Endothelial cell (in vitro differentiated cells): ENCODE measurements around the gene GSTA4. TPM values are rescaled to one million over a fixed set of nuclear protein-coding genes. Genes with fewer than 3 reads are reported as not detected.

Experiments
- DNase-seq: peaks from one replicate; pipeline ENCODE4 v3.0.0; 2021; ENCODE audit warnings: low spot score
- H3K27ac Mint-ChIP-seq: one replicate; pipeline ENCODE4 v1.8.0; 2021; ENCODE audit warnings: mixed read lengths, inconsistent platforms; ENCODE audit not compliant: unreplicated experiment
- H3K27me3 Mint-ChIP-seq: one replicate; pipeline ENCODE4 v1.8.0; 2021; ENCODE audit warnings: mild to moderate bottlenecking, moderate library complexity, mixed read lengths, inconsistent platforms; ENCODE audit not compliant: unreplicated experiment
- H3K36me3 Mint-ChIP-seq: one replicate; pipeline ENCODE4 v1.8.0; 2021; ENCODE audit warnings: mild to moderate bottlenecking, low read depth, mixed read lengths, inconsistent platforms; ENCODE audit not compliant: unreplicated experiment
- H3K4me1 Mint-ChIP-seq: one replicate; pipeline ENCODE4 v1.8.0; 2021; ENCODE audit warnings: mild to moderate bottlenecking, mixed read lengths, inconsistent platforms; ENCODE audit not compliant: unreplicated experiment
- H3K4me3 Mint-ChIP-seq: one replicate; pipeline ENCODE4 v1.8.0; 2021; ENCODE audit warnings: mild to moderate bottlenecking, mixed read lengths, inconsistent platforms; ENCODE audit not compliant: unreplicated experiment
- H3K9me3 Mint-ChIP-seq: one replicate; pipeline ENCODE4 v1.8.0; 2021; ENCODE audit warnings: mixed read lengths, inconsistent platforms; ENCODE audit not compliant: unreplicated experiment
- CTCF ChIP-seq: fragments of 200-600 bp; sonication (generic); IDR thresholded peaks from one replicate; pipeline ENCODE4 v1.5.0; 2021; ENCODE audit warnings: antibody characterized with exemption; ENCODE audit not compliant: unreplicated experiment
- total RNA-seq: library from RNA; stranded (reverse); fragmentation: NEBNext Ultra II Directional; extraction: Animal tissue kit (Norgen Biotek cat#: 25700); gene quantifications from one replicate; pipeline ENCODE4 v1.2.1, GENCODE V29; 2021; ENCODE audit not compliant: unreplicated experiment

Gene GSTA4
- total RNA-seq, 1 donor from 2014 or later: 16.2 TPM

GRCh38 chr6:52992980-52993920 is 1.8 kb downstream of the GSTA4 start:
- TF ChIP-seq CTCF: no peak
- Mint-ChIP-seq H3K36me3 (peaks cover 9% of the 10 kb centered on the region), H3K4me3 (peak overlapping the region; percentile 96), H3K9me3 (no peaks in the 10 kb centered on the region), H3K27me3 (peaks cover 15% of the 10 kb centered on the region), H3K4me1 (peaks cover 18% of the 10 kb centered on the region), H3K27ac (peak overlapping the region; percentile 10)
- DNase-seq: no peak

- peaks cover 12% of the 10 kb centered on the region for H3K4me1 Mint-ChIP-seq
- no peak for TF ChIP-seq CTCF
- H3K36me3 Mint-ChIP-seq: peaks cover 5% of the 10 kb centered on the region
- H3K27ac Mint-ChIP-seq: no peak overlapping the region
- H3K27me3 Mint-ChIP-seq: peaks cover 10% of the 10 kb centered on the region
- no peak for DNase-seq
- no peaks in the 10 kb centered on the region for H3K9me3 Mint-ChIP-seq
- H3K4me3 Mint-ChIP-seq: no peak overlapping the region
Measured at GRCh38 chr6:52990342-52990741, 4.7 kb downstream of the GSTA4 start.

- DNase-seq: no peak
- H3K4me1 Mint-ChIP-seq: peaks cover 14% of the 10 kb centered on the region
- no peaks in the 10 kb centered on the region for H3K9me3 Mint-ChIP-seq
- no peak overlapping the region for H3K4me3 Mint-ChIP-seq
- peaks cover 3% of the 10 kb centered on the region for H3K27me3 Mint-ChIP-seq
- peaks cover 9% of the 10 kb centered on the region for H3K36me3 Mint-ChIP-seq
- H3K27ac Mint-ChIP-seq: no peak overlapping the region
- no peak for TF ChIP-seq CTCF
Measured at GRCh38 chr6:52985228-52985627, 9.9 kb downstream of the GSTA4 start.

GRCh38 chr6:52984247-52984646 is 10.8 kb downstream of the GSTA4 start:
- peaks cover 14% of the 10 kb centered on the region for H3K4me1 Mint-ChIP-seq
- peaks cover 6% of the 10 kb centered on the region for H3K36me3 Mint-ChIP-seq
- no peaks in the 10 kb centered on the region for H3K9me3 Mint-ChIP-seq
- no peak overlapping the region for H3K4me3 Mint-ChIP-seq
- H3K27me3 Mint-ChIP-seq: peaks cover 3% of the 10 kb centered on the region
- H3K27ac Mint-ChIP-seq: no peak overlapping the region
- DNase-seq: no peak
- TF ChIP-seq CTCF: no peak

- H3K36me3 Mint-ChIP-seq: peaks cover 6% of the 10 kb centered on the region
- no peak for TF ChIP-seq CTCF
- H3K4me1 Mint-ChIP-seq: peaks cover 18% of the 10 kb centered on the region
- peaks cover 3% of the 10 kb centered on the region for H3K27me3 Mint-ChIP-seq
- no peak overlapping the region for H3K4me3 Mint-ChIP-seq
- no peaks in the 10 kb centered on the region for H3K9me3 Mint-ChIP-seq
- no peak overlapping the region for H3K27ac Mint-ChIP-seq
- no peak for DNase-seq
Measured at GRCh38 chr6:52983159-52983848, 11.8 kb downstream of the GSTA4 start.
